H1 (cell line): ENCODE data around the gene ANXA8. TPM values are rescaled to one million over a fixed set of nuclear protein-coding genes. Genes with fewer than 3 reads are reported as not detected.

Experiments
- CTCF ChIA-PET: fragments of 300-600 bp; sonication (Branson Sonifier 250); formaldehyde crosslinking; loops from one replicate; lab custom pipeline; 2021; ENCODE audit not compliant: partially characterized antibody; lab: Charles Lee
- POLR2A ChIA-PET: fragments of 300-600 bp; sonication (Branson Sonifier 250); formaldehyde crosslinking; loops from one replicate; lab custom pipeline; 2021; ENCODE audit warnings: inconsistent platforms; ENCODE audit not compliant: partially characterized antibody; lab: Charles Lee
- DNase-seq, 2 experiments: peaks; one replicate each; pipeline versions ENCODE4 v3.0.0 to v3.0.0-alpha.2; 2010 to 2022; ENCODE audit warnings: low spot score in 2 of 2, low read depth in 1 of 2, mixed read lengths in 1 of 2
- FAIRE-seq: peaks from 2 replicates; lab custom pipeline; 2011; peaks lifted over from hg19 to GRCh38; lab: Jason Lieb, UNC
- H2AFZ ChIP-seq: 2 replicates; pipeline ENCODE4 v1.8.1; 2012; ENCODE audit warnings: low read length, inconsistent platforms
- H2AK5ac ChIP-seq: 2 replicates; pipeline ENCODE4 v1.6.1; 2013; ENCODE audit warnings: low read depth, low read length
- H2BK120ac ChIP-seq: replicated peaks from 2 replicates; pipeline ENCODE3; 2013; ENCODE audit warnings: low read depth, low read length, inconsistent platforms
- H2BK12ac ChIP-seq: 2 replicates; pipeline ENCODE4 v1.6.1; 2013; ENCODE audit warnings: low read depth, low read length
- H2BK15ac ChIP-seq: 2 replicates; pipeline ENCODE4 v1.6.1; 2013; ENCODE audit warnings: low read length
- H2BK20ac ChIP-seq: 2 replicates; pipeline ENCODE4 v1.6.1; 2013; ENCODE audit warnings: low read length
- H2BK5ac ChIP-seq: 2 replicates; pipeline ENCODE4 v1.6.1; 2013; ENCODE audit warnings: low read depth, low read length
- H3K14ac ChIP-seq: 2 replicates; pipeline ENCODE4 v1.6.1; 2013; ENCODE audit warnings: inconsistent platforms; ENCODE audit not compliant: insufficient read length
- H3K18ac ChIP-seq: 2 replicates; pipeline ENCODE4 v1.6.1; 2013; ENCODE audit warnings: low read length; ENCODE audit errors: extremely low read depth
- H3K23ac ChIP-seq: 2 replicates; pipeline ENCODE4 v1.6.1; 2013; ENCODE audit warnings: inconsistent platforms; ENCODE audit not compliant: insufficient read length
- H3K23me2 ChIP-seq: 2 replicates; pipeline ENCODE4 v1.6.1; 2013; ENCODE audit warnings: low read depth, low read length
- H3K27ac ChIP-seq: 2 replicates; pipeline ENCODE4 v1.6.1; 2011; ENCODE audit warnings: low read depth, low read length, inconsistent platforms
- H3K27me3 ChIP-seq, 4 experiments: replicated peaks in 1 of 4; 1 replicate in 1 of 4; 2 replicates in 3 of 4; pipeline versions ENCODE4 v1.6.1 to v1.8.1; 2011 to 2013; ENCODE audit warnings: low read length in 3 of 4, mild to moderate bottlenecking in 3 of 4, inconsistent platforms in 2 of 4, mixed read lengths in 2 of 4, moderate library complexity in 1 of 4; ENCODE audit not compliant: control insufficient read depth in 3 of 4, insufficient read depth in 3 of 4; ENCODE audit errors: extremely low read depth in 1 of 4
- H3K36me3 ChIP-seq, 4 experiments: 2 replicates each; pipeline versions ENCODE4 v1.6.1 to v1.8.1; 2011 to 2013; ENCODE audit warnings: mild to moderate bottlenecking in 4 of 4, low read length in 3 of 4, moderate library complexity in 2 of 4, control low read depth in 1 of 4, inconsistent platforms in 1 of 4; ENCODE audit not compliant: insufficient read depth in 4 of 4, control insufficient read depth in 2 of 4
- H3K4ac ChIP-seq: replicated peaks from 2 replicates; pipeline ENCODE3; 2013; ENCODE audit warnings: low read length, low read depth, mixed read lengths, inconsistent platforms; ENCODE audit not compliant: insufficient read length
- H3K4me1 ChIP-seq, 4 experiments: replicated peaks in 1 of 4; 1 replicate in 1 of 4; 2 replicates in 3 of 4; pipeline versions ENCODE4 v1.6.1 to v1.8.1; 2011 to 2013; ENCODE audit warnings: low read length in 3 of 4, inconsistent platforms in 2 of 4, mixed read lengths in 1 of 4; ENCODE audit not compliant: insufficient read depth in 4 of 4, control insufficient read depth in 3 of 4
- H3K4me2 ChIP-seq, 2 experiments: 2 replicates each; pipeline versions ENCODE4 v1.6.1 to v1.8.1; 2011 to 2013; ENCODE audit warnings: low read depth in 2 of 2, low read length in 2 of 2, control low read depth in 1 of 2, inconsistent platforms in 1 of 2, mild to moderate bottlenecking in 1 of 2; ENCODE audit not compliant: insufficient read depth in 1 of 2
- H3K4me3 ChIP-seq, 4 experiments: fragments of 200-600, 300-600 bp in 1 of 4; sonication (generic), shearing (Covaris generic), sonication (Bioruptor Twin) in 1 of 4; 2 replicates each; pipeline versions ENCODE4 v1.5.1 to v1.8.1; 2011 to 2016; ENCODE audit warnings: low read length in 4 of 4, low read depth in 3 of 4, control low read depth in 2 of 4, inconsistent platforms in 2 of 4, mild to moderate bottlenecking in 2 of 4, mixed read lengths in 1 of 4, moderate library complexity in 1 of 4; ENCODE audit not compliant: insufficient read depth in 2 of 4; ENCODE audit errors: extremely low read depth in 1 of 4
- H3K56ac ChIP-seq: replicated peaks from 2 replicates; pipeline ENCODE3; 2013; ENCODE audit warnings: low read depth, mild to moderate bottlenecking, mixed read lengths, low read length, inconsistent platforms; ENCODE audit not compliant: insufficient read length
- H3K79me1 ChIP-seq: 2 replicates; pipeline ENCODE4 v1.6.1; 2013; ENCODE audit warnings: low read depth, low read length, control low read depth
- H3K79me2 ChIP-seq, 2 experiments: 2 replicates each; pipeline versions ENCODE4 v1.6.1 to v1.8.1; 2012 to 2013; ENCODE audit warnings: low read length in 2 of 2, mild to moderate bottlenecking in 2 of 2, inconsistent platforms in 1 of 2; ENCODE audit not compliant: insufficient read depth in 2 of 2, control insufficient read depth in 1 of 2
- H3K9ac ChIP-seq, 4 experiments: replicated peaks in 1 of 4; 1 replicate in 1 of 4; 2 replicates in 3 of 4; pipeline versions ENCODE4 v1.6.1 to v1.8.1; 2011 to 2013; ENCODE audit warnings: low read depth in 3 of 4, low read length in 3 of 4, control low read depth in 2 of 4, mild to moderate bottlenecking in 2 of 4, moderate library complexity in 2 of 4, inconsistent platforms in 1 of 4; ENCODE audit errors: extremely low read depth in 1 of 4
- H3K9me3 ChIP-seq, 2 experiments: 2 replicates each; pipeline versions ENCODE4 v1.6.1 to v1.8.1; 2012 to 2013; ENCODE audit warnings: mild to moderate bottlenecking in 2 of 2, moderate library complexity in 2 of 2, control low read depth in 1 of 2, inconsistent platforms in 1 of 2, low read depth in 1 of 2, low read length in 1 of 2, mixed read lengths in 1 of 2; ENCODE audit not compliant: insufficient read depth in 2 of 2
- H4K20me1 ChIP-seq, 2 experiments: replicated peaks in 1 of 2; 2 replicates each; pipeline versions ENCODE3 to v1.8.1; 2011 to 2013; ENCODE audit warnings: inconsistent platforms in 2 of 2, low read length in 2 of 2, mild to moderate bottlenecking in 1 of 2; ENCODE audit not compliant: insufficient read depth in 2 of 2, control insufficient read depth in 1 of 2
- H4K5ac ChIP-seq: 2 replicates; pipeline ENCODE4 v1.6.1; 2013; ENCODE audit warnings: low read length, low read depth, mixed read lengths, inconsistent platforms; ENCODE audit not compliant: insufficient read length
- H4K8ac ChIP-seq: 2 replicates; pipeline ENCODE4 v1.8.0; 2013; ENCODE audit warnings: mild to moderate bottlenecking, moderate library complexity, low read length, inconsistent platforms; ENCODE audit not compliant: insufficient read depth; ENCODE audit errors: extremely low read depth
- H4K91ac ChIP-seq: replicated peaks from 2 replicates; pipeline ENCODE3; 2013; ENCODE audit warnings: low read length, mixed read lengths, inconsistent platforms; ENCODE audit not compliant: insufficient read length
- EP300 ChIP-seq, 2 experiments: IDR thresholded peaks; 1 replicate in 1 of 2; 2 replicates in 1 of 2; pipeline ENCODE4 v1.6.1; 2011 to 2012; ENCODE audit warnings: low read depth in 2 of 2, low read length in 2 of 2, mild to moderate bottlenecking in 2 of 2, borderline replicate concordance in 1 of 2, inconsistent platforms in 1 of 2, moderate library complexity in 1 of 2
- HDAC2 ChIP-seq, 2 experiments: fragments of 300-600 bp in 1 of 2; sonication (generic) in 1 of 2; IDR thresholded peaks; 2 replicates each; pipeline ENCODE4 v1.6.1; 2011 to 2012; ENCODE audit warnings: low read depth in 2 of 2, low read length in 2 of 2, mild to moderate bottlenecking in 2 of 2, moderate library complexity in 2 of 2, borderline replicate concordance in 1 of 2, inconsistent platforms in 1 of 2
- HDAC6 ChIP-seq: IDR thresholded peaks from one replicate; pipeline ENCODE4 v1.7.1; 2012; ENCODE audit warnings: low read depth, mild to moderate bottlenecking, inconsistent platforms, low read length, moderate library complexity
- SIRT6 ChIP-seq: IDR thresholded peaks from one replicate; pipeline ENCODE4 v1.7.1; 2012; ENCODE audit warnings: low read length, inconsistent platforms
- WGBS, 2 experiments: shearing (Covaris generic) in 1 of 2; methylation state at CpG; one replicate each; pipeline versions ENCODE4 v1.1.6 to v1.1.7; 2013 to 2015; ENCODE audit warnings: low lambda C conversion rate in 2 of 2, mixed read lengths in 2 of 2, inconsistent platforms in 1 of 2, low coverage in 1 of 2, missing lambda C conversion rate in 1 of 2; ENCODE audit not compliant: insufficient replicate concordance in 2 of 2, insufficient coverage in 1 of 2, insufficient read length in 1 of 2; ENCODE audit errors: extremely low coverage in 1 of 2, missing lambda C conversion rate in 1 of 2; 5-methylcytosine and 5-hydroxymethylcytosine counted together
- polyA plus RNA-seq, 7 experiments: library from polyadenylated mRNA; depleted of rRNA in 3 of 7; stranded (reverse) in 5 of 7; unstranded in 2 of 7; fragments of >200 nt in 5 of 7; fragments of 200-250 nt in 2 of 7; gene quantifications; 1 replicate in 5 of 7; 2 replicates in 1 of 7; 4 replicates in 1 of 7; pipeline versions ENCODE4 v1.2.1 to v1.2.3, GENCODE V29; 2011 to 2013; ENCODE audit warnings: missing spikeins in 2 of 7, mixed read lengths in 2 of 7
- total RNA-seq: library from RNA; stranded (reverse); fragmentation: NEBNext Ultra II Directional; extraction: Animal tissue kit (Norgen Biotek cat#: 25700); gene quantifications from 2 replicates; pipeline ENCODE4 v1.2.1, GENCODE V29; 2021

The ANXA8 gene
- total and polyA plus RNA-seq, 2 of the 8 experiments (the other 6 are each of a cell fraction or from before 2014, with no cell fraction given) = 0.15 TPM; not detected in 1

DNA sequence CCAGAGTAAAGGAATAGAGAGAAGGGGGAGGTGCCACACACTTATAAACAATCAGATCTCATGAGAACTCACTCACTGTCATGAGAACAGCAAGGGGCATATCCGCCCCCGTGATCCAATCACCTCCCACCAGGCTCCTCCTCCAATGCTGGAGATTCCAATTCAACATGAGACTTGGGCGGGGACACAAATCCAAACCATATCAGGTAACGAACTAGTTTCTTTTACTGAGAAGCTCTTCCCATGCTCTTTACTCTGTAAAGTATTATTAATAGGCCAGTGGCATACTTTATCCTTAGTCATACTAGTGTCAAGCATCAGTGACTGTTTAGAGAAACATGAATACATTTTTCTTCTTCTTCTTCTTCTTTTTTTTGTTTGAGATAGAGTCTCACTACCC lies 60.4 kb downstream of the ANXA8 start:
- WGBS, 2 experiments = 93% methylated on average over 4 of the region's 4 CpGs; no CpG with 5 or more reads in 1 of the 2 experiments
- FAIRE-seq = no peak
- ChIA-PET CTCF (interaction anchor here (2.3 kb wide), 1 partner anchor 15 kb away, joined by 8 read pairs; no protein-coding TSS in a partner anchor), POLR2A (no interaction called here)
- Histone ChIP-seq H3K36me3 (no peaks in the 10 kb centered on the region), H2AK5ac (no peak overlapping the region), H2BK20ac (no peak overlapping the region), H2BK5ac (no peak overlapping the region), H3K27me3 (no peaks in the 10 kb centered on the region; a peak in 1 of 7 replicates), H3K23ac (no peak overlapping the region), H3K14ac (no peak overlapping the region), H3K56ac (no peak overlapping the region), H3K4me1 (peaks cover 0 to 10% (median 7%) of the 10 kb centered on the region in 4 experiments; a peak in 6 of 7 replicates), H2BK15ac (no peak overlapping the region), H3K18ac (no peak overlapping the region), H3K79me1 (no peaks in the 10 kb centered on the region), H4K91ac (no peak overlapping the region), H3K79me2 (no peaks in the 10 kb centered on the region), H4K8ac (no peak overlapping the region), H3K4me3 (no peak overlapping the region), H3K27ac (no peak overlapping the region), H2BK12ac (no peak overlapping the region), H3K23me2 (no peaks in the 10 kb centered on the region), H2BK120ac (no peak overlapping the region), H4K5ac (no peak overlapping the region), H3K9ac (no peak overlapping the region), H3K9me3 (no peaks in the 10 kb centered on the region), H3K4ac (no peak overlapping the region), H4K20me1 (no peaks in the 10 kb centered on the region), H3K4me2 (no peak overlapping the region), H2AFZ (no peak overlapping the region)
- TF ChIP-seq HDAC6 (no peak), SIRT6 (no peak), EP300 (IDR thresholded peaks at IDR 0.05; ENCODE audit: borderline replicate concordance in 1 of 2, low read depth in 2 of 2, low read length in 2 of 2) (no peak), HDAC2 (IDR thresholded peaks at IDR 0.05; ENCODE audit: borderline replicate concordance in 1 of 2, low read depth in 2 of 2, low read length in 2 of 2) (no peak)
- no peak for DNase-seq
